Activated B cell treated with CpG ODN at 0.5 μM for 24 hours (primary cell): ENCODE data around the gene DVL2. TPM values are rescaled to one million over a fixed set of nuclear protein-coding genes. Genes with fewer than 3 reads are reported as not detected.

Experiments
- ATAC-seq: fragments of 200-7000 bp; cut with Tn5 transposase; one replicate; pipeline ENCODE4 v1.10.0; 2021; ENCODE audit warnings: low read depth, mild to moderate bottlenecking, moderate library complexity
- CTCF ChIA-PET: fragments of 350-600 bp; sonication (Branson Sonifier 250); formaldehyde crosslinking; loops from one replicate; lab custom pipeline; 2021; ENCODE audit warnings: antibody characterized with exemption; lab: Charles Lee
- POLR2A ChIA-PET: fragments of 350-600 bp; sonication (Branson Sonifier 250); formaldehyde crosslinking; loops from one replicate; lab custom pipeline; 2021; ENCODE audit warnings: antibody characterized with exemption; lab: Charles Lee
- DNase-seq: peaks from one replicate; pipeline ENCODE4 v3.0.0; 2022
- H3K27ac Mint-ChIP-seq: one replicate; pipeline ENCODE4 v1.8.0; 2020; ENCODE audit warnings: mixed read lengths
- H3K27me3 Mint-ChIP-seq: one replicate; pipeline ENCODE4 v1.8.0; 2021; ENCODE audit warnings: mixed read lengths
- H3K36me3 Mint-ChIP-seq: one replicate; pipeline ENCODE4 v1.8.0; 2021; ENCODE audit warnings: low read depth, mixed read lengths
- H3K4me1 Mint-ChIP-seq: one replicate; pipeline ENCODE4 v1.8.0; 2021; ENCODE audit warnings: mixed read lengths
- H3K4me3 Mint-ChIP-seq: one replicate; pipeline ENCODE4 v1.8.0; 2020; ENCODE audit warnings: mild to moderate bottlenecking, mixed read lengths
- H3K9me3 Mint-ChIP-seq: one replicate; pipeline ENCODE4 v1.8.0; 2020; ENCODE audit warnings: mixed read lengths
- intact Hi-C: fragments of 100-400 bp; cut with micrococcal nuclease; formaldehyde crosslinking; loops from one replicate; pipeline ENCODE4 v1.15.1; 2024
- total RNA-seq: library from RNA; stranded (reverse); gene quantifications from 2 replicates; pipeline ENCODE4 v1.2.3, GENCODE V29; 2022
- TF ChIP-seq, protein P1 (sequence below): fragments of 200-600 bp; IDR thresholded peaks from one replicate; pipeline ENCODE4 v1.8.0; 2022; ENCODE audit warnings: antibody characterized with exemption, mild to moderate bottlenecking

DVL2 gene
- total RNA-seq, 1 donor from 2014 or later = 64.6 TPM

DNA sequence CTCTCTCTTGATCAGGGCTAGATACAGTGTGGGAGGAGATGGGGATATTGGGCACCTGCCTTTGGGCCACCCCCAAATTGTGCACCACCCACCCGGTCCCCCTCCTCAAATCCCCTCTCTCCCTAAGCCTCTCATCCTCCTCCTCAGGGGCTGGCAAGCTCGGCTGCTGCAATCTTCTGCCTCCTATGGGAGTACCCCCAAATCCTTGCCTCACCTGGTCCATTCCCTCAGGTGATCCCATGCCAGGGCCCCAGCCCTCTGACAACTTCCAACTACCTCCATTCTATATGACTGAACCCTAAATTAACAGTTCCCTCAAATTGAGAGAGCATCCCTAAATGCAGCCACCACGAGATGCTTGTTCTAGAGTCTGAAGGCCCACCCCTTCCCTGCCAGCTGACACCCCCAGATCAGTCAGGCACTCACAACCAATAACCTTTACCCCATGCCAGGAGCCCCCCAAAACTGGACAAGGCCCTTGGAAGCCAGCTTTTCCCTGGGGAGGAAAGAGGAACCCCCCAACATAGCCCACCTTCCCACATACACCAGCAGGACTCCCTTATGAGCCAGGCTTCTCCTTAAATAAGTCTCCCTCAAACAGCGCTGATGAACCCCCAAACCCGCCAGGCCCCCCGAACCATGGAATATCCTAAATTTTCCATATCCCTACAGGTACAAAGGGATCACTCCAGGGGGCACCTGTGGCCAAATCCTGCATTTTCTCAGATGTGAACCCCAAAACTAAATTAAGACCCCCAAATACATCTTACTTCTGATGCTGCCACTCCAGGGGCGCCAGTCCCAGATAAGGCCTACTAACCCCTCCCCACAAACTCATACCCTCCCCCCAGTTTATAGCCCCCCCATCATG is 17.8 kb downstream of the DVL2 start:
- DNase-seq = no peak
- Mint-ChIP-seq H3K36me3 (peaks cover 9% of the 10 kb centered on the region), H3K4me1 (peaks cover 69% of the 10 kb centered on the region), H3K27me3 (no peaks in the 10 kb centered on the region), H3K27ac (peak overlapping the region; percentile 53), H3K4me3 (no peak overlapping the region), H3K9me3 (no peaks in the 10 kb centered on the region)
- TF ChIP-seq, protein P1, sequence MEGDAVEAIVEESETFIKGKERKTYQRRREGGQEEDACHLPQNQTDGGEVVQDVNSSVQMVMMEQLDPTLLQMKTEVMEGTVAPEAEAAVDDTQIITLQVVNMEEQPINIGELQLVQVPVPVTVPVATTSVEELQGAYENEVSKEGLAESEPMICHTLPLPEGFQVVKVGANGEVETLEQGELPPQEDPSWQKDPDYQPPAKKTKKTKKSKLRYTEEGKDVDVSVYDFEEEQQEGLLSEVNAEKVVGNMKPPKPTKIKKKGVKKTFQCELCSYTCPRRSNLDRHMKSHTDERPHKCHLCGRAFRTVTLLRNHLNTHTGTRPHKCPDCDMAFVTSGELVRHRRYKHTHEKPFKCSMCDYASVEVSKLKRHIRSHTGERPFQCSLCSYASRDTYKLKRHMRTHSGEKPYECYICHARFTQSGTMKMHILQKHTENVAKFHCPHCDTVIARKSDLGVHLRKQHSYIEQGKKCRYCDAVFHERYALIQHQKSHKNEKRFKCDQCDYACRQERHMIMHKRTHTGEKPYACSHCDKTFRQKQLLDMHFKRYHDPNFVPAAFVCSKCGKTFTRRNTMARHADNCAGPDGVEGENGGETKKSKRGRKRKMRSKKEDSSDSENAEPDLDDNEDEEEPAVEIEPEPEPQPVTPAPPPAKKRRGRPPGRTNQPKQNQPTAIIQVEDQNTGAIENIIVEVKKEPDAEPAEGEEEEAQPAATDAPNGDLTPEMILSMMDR = no peak
- CTCF ChIA-PET = no interaction called here
- no peak for ATAC-seq
- intact Hi-C loops = loop anchor here (5.0 kb wide), 1 partner anchor 136 kb away; the partner anchor contains the start of gene KCTD11
- POLR2A ChIA-PET = interaction anchor here (0.5 to 2.5 kb wide), 3 partner anchors 23 to 264 kb away, joined by 3 to 10 read pairs (median 4); partner anchors contain the start of genes GABARAP and PHF23

DNA sequence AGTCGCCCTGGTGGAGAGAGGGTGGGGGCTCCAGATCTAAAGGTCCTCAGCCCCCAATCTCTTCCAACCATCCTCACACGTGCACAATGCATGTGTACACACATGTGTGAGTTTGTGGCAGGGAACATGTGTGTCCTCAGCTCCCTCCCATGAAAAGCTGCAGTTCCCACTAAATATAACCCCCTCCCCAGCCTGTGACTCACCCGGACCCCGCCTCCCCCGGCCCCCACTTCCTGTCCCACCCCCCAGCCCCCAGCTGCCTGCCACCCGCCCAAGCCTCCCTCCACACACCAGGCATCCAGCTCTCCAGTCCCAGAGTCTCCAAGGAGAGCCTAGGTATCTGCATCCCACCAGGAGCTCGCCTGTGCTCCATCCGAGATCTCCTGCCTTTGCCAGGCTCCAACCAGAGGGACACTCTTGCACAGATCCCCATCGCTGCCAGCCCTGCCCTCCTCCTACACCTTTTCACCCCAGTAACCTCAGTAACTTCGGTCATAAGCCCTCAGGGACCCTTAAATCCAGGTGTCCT is 18.6 kb downstream of the DVL2 start:
- TF ChIP-seq, protein P1 = no peak
- ChIA-PET POLR2A (interaction anchor here (0.5 to 2.7 kb wide), 4 partner anchors 23 to 265 kb away, joined by 3 to 21 read pairs (median 7); partner anchors contain the start of genes GABARAP and PHF23), CTCF (no interaction called here)
- intact Hi-C loops = loop anchor here (1.0 to 5.0 kb wide), 2 partner anchors 82 to 137 kb away; partner anchors contain the start of gene KCTD11
- H3K27ac Mint-ChIP-seq = peak overlapping the region; percentile 53
- DNase-seq = no peak
- no peak for ATAC-seq
- no peaks in the 10 kb centered on the region for H3K9me3 Mint-ChIP-seq
- H3K27me3 Mint-ChIP-seq = no peaks in the 10 kb centered on the region
- peaks cover 5% of the 10 kb centered on the region for H3K36me3 Mint-ChIP-seq
- H3K4me3 Mint-ChIP-seq = no peak overlapping the region
- peaks cover 62% of the 10 kb centered on the region for H3K4me1 Mint-ChIP-seq

DNA sequence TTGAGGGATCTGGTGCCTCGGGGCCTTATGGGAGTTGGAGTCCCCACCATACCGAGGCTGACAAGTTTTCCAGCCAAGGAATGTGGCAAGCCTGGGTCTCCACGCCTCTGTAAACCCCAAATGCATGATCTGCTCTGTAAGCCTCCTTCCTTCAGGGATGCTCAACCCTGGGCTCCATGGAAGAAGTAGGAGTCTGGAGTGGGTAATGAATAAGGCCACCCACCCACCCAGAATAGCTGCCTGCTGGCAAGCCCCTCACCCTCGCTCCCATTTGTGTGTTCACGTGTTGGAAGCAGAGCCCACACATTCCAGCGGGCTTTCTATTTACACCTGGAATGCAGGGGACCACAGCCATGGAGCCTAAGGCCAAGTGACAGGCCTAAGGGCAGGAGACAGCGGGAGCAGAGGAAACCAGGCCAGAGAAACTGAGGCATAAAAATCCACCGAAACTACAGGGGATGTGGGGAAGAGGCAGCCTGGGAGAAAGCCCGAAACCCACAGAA is 19.1 kb downstream of the DVL2 start:
- peaks cover 2% of the 10 kb centered on the region for H3K36me3 Mint-ChIP-seq
- no peak for DNase-seq
- H3K4me1 Mint-ChIP-seq = peaks cover 56% of the 10 kb centered on the region
- intact Hi-C loops = loop anchor here (1.0 to 5.0 kb wide), 2 partner anchors 82 to 137 kb away; partner anchors contain the start of gene KCTD11
- ATAC-seq = no peak
- POLR2A ChIA-PET = interaction anchor here (0.8 to 2.7 kb wide), 8 partner anchors 9 to 189 kb away, joined by 3 to 21 read pairs (median 4); partner anchors contain the start of genes DVL2, GABARAP, PHF23 and TMEM256
- CTCF ChIA-PET = no interaction called here
- H3K9me3 Mint-ChIP-seq = no peaks in the 10 kb centered on the region
- peak overlapping the region; percentile 88 for H3K4me3 Mint-ChIP-seq
- peak overlapping the region; percentile 94 for H3K27ac Mint-ChIP-seq
- TF ChIP-seq, protein P1 = no peak
- H3K27me3 Mint-ChIP-seq = no peaks in the 10 kb centered on the region

DNA sequence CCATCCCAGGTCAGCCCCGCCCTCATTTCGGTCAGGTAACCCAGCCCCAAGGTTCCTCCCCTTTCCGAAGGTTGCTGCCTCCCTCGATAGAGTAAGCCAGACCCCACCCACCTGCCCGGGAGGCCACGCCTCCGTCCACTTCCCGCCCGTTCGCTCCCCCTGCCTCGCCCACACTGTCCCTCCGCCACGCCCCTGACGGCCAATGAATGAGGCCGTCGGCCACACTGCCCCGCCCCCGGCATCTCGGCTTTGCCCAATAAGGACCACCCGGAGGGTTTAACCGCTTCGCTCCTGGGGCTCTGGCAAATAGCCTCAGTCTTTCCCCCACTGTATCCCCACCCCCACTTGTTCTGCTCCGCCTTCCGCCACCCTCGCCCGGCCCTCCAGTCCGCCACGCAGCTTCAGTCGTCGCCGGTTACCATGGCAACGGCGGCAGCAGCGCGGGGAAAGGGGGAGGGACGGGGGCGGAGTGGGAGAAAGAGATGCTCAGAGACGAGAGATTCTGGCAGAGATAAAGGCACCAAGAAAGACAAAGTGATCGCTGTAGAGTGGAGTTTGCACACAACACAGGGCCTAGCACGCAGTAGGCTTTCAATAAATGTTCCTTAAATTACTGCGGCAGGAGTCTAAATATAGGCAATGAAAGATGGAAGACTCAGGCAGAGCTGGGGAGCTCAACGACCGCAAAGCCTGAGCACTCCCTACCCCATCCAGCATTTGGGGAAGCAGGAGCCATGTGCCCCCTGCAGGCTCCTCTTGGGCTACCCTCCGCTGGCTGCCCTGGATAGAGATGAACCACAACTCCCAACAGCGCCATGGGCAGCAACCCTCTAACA is 19.8 kb downstream of the DVL2 start:
- TF ChIP-seq, protein P1 = no peak
- Mint-ChIP-seq H3K4me1 (peaks cover 53% of the 10 kb centered on the region), H3K9me3 (no peaks in the 10 kb centered on the region), H3K36me3 (no peaks in the 10 kb centered on the region), H3K27ac (peak overlapping the region; percentile 94), H3K4me3 (peak overlapping the region; percentile 88), H3K27me3 (no peaks in the 10 kb centered on the region)
- intact Hi-C loops = loop anchor here (1.0 to 5.0 kb wide), 8 partner anchors 9 to 223 kb away; partner anchors contain the start of genes DVL2, EIF5A, ELP5 and FGF11
- POLR2A ChIA-PET = interaction anchor here (0.6 to 2.7 kb wide), 11 partner anchors 9 to 1729 kb away, joined by 3 to 21 read pairs (median 4); partner anchors contain the start of genes DVL2, GABARAP, PHF23 and TMEM256
- CTCF ChIA-PET = interaction anchor here (0.7 kb wide), 1 partner anchor 45 kb away, joined by 3 read pairs; no protein-coding TSS in a partner anchor
- DNase-seq (peak; percentile 98), ATAC-seq (peak; percentile 86)
